Activated B cell treated with CpG ODN at 0.5 μM for 24 hours (primary cell): ENCODE measurements around the gene STIMATE. TPM values are rescaled to one million over a fixed set of nuclear protein-coding genes. Genes with fewer than 3 reads are reported as not detected.

Source experiments
- ATAC-seq: fragments of 200-7000 bp; cut with Tn5 transposase; one replicate; pipeline ENCODE4 v1.10.0; 2021; ENCODE audit warnings: low read depth, mild to moderate bottlenecking, moderate library complexity
- CTCF ChIA-PET: fragments of 350-600 bp; sonication (Branson Sonifier 250); formaldehyde crosslinking; loops from one replicate; lab custom pipeline; 2021; ENCODE audit warnings: antibody characterized with exemption; lab: Charles Lee
- POLR2A ChIA-PET: fragments of 350-600 bp; sonication (Branson Sonifier 250); formaldehyde crosslinking; loops from one replicate; lab custom pipeline; 2021; ENCODE audit warnings: antibody characterized with exemption; lab: Charles Lee
- DNase-seq: peaks from one replicate; pipeline ENCODE4 v3.0.0; 2022
- H3K27ac Mint-ChIP-seq: one replicate; pipeline ENCODE4 v1.8.0; 2020; ENCODE audit warnings: mixed read lengths
- H3K27me3 Mint-ChIP-seq: one replicate; pipeline ENCODE4 v1.8.0; 2021; ENCODE audit warnings: mixed read lengths
- H3K36me3 Mint-ChIP-seq: one replicate; pipeline ENCODE4 v1.8.0; 2021; ENCODE audit warnings: low read depth, mixed read lengths
- H3K4me1 Mint-ChIP-seq: one replicate; pipeline ENCODE4 v1.8.0; 2021; ENCODE audit warnings: mixed read lengths
- H3K4me3 Mint-ChIP-seq: one replicate; pipeline ENCODE4 v1.8.0; 2020; ENCODE audit warnings: mild to moderate bottlenecking, mixed read lengths
- H3K9me3 Mint-ChIP-seq: one replicate; pipeline ENCODE4 v1.8.0; 2020; ENCODE audit warnings: mixed read lengths
- intact Hi-C: fragments of 100-400 bp; cut with micrococcal nuclease; formaldehyde crosslinking; loops from one replicate; pipeline ENCODE4 v1.15.1; 2024
- total RNA-seq: library from RNA; stranded (reverse); gene quantifications from 2 replicates; pipeline ENCODE4 v1.2.3, GENCODE V29; 2022
- TF ChIP-seq, protein P1 (sequence below): fragments of 200-600 bp; IDR thresholded peaks from one replicate; pipeline ENCODE4 v1.8.0; 2022; ENCODE audit warnings: antibody characterized with exemption, mild to moderate bottlenecking

The STIMATE gene
- total RNA-seq, 1 donor from 2014 or later, result 25.8 TPM

GRCh38 chr3:52796411-52796810, 100.9 kb downstream of the STIMATE start:
- ChIA-PET POLR2A (no interaction called here), CTCF (no interaction called here)
- ATAC-seq, result no peak

GRCh38 chr3:52795298-52795900, 101.9 kb downstream of the STIMATE start:
- ChIA-PET CTCF (no interaction called here), POLR2A (interaction anchor here (0.7 kb wide), 1 partner anchor 24 kb away, joined by 3 read pairs; no protein-coding TSS in a partner anchor)
- Mint-ChIP-seq H3K27ac (no peak overlapping the region), H3K36me3 (no peaks in the 10 kb centered on the region), H3K27me3 (no peaks in the 10 kb centered on the region), H3K4me3 (no peak overlapping the region), H3K9me3 (no peaks in the 10 kb centered on the region), H3K4me1 (no peaks in the 10 kb centered on the region)
- intact Hi-C loops, result no loop called here
- TF ChIP-seq, protein P1, sequence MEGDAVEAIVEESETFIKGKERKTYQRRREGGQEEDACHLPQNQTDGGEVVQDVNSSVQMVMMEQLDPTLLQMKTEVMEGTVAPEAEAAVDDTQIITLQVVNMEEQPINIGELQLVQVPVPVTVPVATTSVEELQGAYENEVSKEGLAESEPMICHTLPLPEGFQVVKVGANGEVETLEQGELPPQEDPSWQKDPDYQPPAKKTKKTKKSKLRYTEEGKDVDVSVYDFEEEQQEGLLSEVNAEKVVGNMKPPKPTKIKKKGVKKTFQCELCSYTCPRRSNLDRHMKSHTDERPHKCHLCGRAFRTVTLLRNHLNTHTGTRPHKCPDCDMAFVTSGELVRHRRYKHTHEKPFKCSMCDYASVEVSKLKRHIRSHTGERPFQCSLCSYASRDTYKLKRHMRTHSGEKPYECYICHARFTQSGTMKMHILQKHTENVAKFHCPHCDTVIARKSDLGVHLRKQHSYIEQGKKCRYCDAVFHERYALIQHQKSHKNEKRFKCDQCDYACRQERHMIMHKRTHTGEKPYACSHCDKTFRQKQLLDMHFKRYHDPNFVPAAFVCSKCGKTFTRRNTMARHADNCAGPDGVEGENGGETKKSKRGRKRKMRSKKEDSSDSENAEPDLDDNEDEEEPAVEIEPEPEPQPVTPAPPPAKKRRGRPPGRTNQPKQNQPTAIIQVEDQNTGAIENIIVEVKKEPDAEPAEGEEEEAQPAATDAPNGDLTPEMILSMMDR, result no peak
- DNase-seq, result no peak
- no peak for ATAC-seq

More at GRCh38 chr3:52796411-52796810, 100.9 kb downstream of the STIMATE start:
- intact Hi-C loops, result no loop called here
- no peaks in the 10 kb centered on the region for H3K36me3 Mint-ChIP-seq
- no peaks in the 10 kb centered on the region for H3K4me1 Mint-ChIP-seq
- H3K9me3 Mint-ChIP-seq, result no peaks in the 10 kb centered on the region
- H3K4me3 Mint-ChIP-seq, result no peak overlapping the region
- H3K27me3 Mint-ChIP-seq, result no peaks in the 10 kb centered on the region
- no peak for DNase-seq
- no peak overlapping the region for H3K27ac Mint-ChIP-seq
- TF ChIP-seq, protein P1, result no peak

GRCh38 chr3:52794612-52795099, 102.7 kb downstream of the STIMATE start, which contains the start of gene ITIH3:
ITIH3 (plus strand) TSS chr3:52794796; CDS start chr3:52794804, 8 bp downstream.
- H3K9me3 Mint-ChIP-seq, result no peaks in the 10 kb centered on the region
- H3K27me3 Mint-ChIP-seq, result no peaks in the 10 kb centered on the region
- no peak within 1 kb of the TSS for H3K27ac Mint-ChIP-seq
- no peak for ATAC-seq
- H3K36me3 Mint-ChIP-seq, result no peaks in the 10 kb centered on the region
- DNase-seq, result no peak
- TF ChIP-seq, protein P1, result no peak
- ChIA-PET CTCF (no interaction called here), POLR2A (no interaction called here)
- no peaks in the 10 kb centered on the region for H3K4me1 Mint-ChIP-seq
- intact Hi-C loops, result no loop called here
- H3K4me3 Mint-ChIP-seq, result no peak within 1 kb of the TSS

- Mint-ChIP-seq H3K9me3 (no peaks in the 10 kb centered on the region), H3K4me1 (no peaks in the 10 kb centered on the region), H3K36me3 (no peaks in the 10 kb centered on the region), H3K27ac (no peak overlapping the region), H3K27me3 (no peaks in the 10 kb centered on the region), H3K4me3 (no peak overlapping the region)
- intact Hi-C loops, result no loop called here
- DNase-seq (no peak), ATAC-seq (no peak)
- CTCF ChIA-PET, result no interaction called here
- POLR2A ChIA-PET, result interaction anchor here (0.6 kb wide), 1 partner anchor 21 kb away, joined by 10 read pairs; no protein-coding TSS in a partner anchor
- TF ChIP-seq, protein P1, result no peak
Measured at GRCh38 chr3:52793702-52794611, 103.4 kb downstream of the STIMATE start.
